Lower leg skin (tissue), 3 donors: ENCODE measurements around the gene PLGRKT.

Experiments
- CTCF ChIP-seq, 3 donors: fragments of 450-650 bp; IDR thresholded peaks; one replicate each; pipeline ENCODE4 v1.5.1; 2016; ENCODE audit warnings: antibody characterized with exemption in 3 of 3, mild to moderate bottlenecking in 3 of 3, moderate library complexity in 2 of 3
- POLR2A ChIP-seq, 2 donors: fragments of 450-650 bp; IDR thresholded peaks; one replicate each; pipeline ENCODE4 v1.6.1; 2016 to 2017; ENCODE audit warnings: antibody characterized with exemption in 2 of 2, mild to moderate bottlenecking in 1 of 2, moderate library complexity in 1 of 2

GRCh38 chr9:5355817-5356216 is 81.9 kb downstream of the PLGRKT start:
- TF ChIP-seq POLR2A (IDR thresholded peaks at IDR 0.05) (no peak), CTCF (IDR thresholded peaks at IDR 0.05) (no peak)
